K562 (cell line): ENCODE measurements around the gene IARS1. TPM values are rescaled to one million over a fixed set of nuclear protein-coding genes. Genes with fewer than 3 reads are reported as not detected.

ENCODE experiments used
- ATAC-seq: fragments of 200-7000 bp; cut with Tn5 transposase; 3 replicates; pipeline ENCODE4 v1.9.1; 2020; ENCODE audit warnings: moderate library complexity
- BruUV-seq: library from RNA; stranded (reverse); fragments of 400-500 nt; replicated peaks from 2 replicates; lab custom pipeline; 2021; lab: Mats Ljungman, UMichigan
- CTCF ChIA-PET: fragments of 300-600 bp; formaldehyde crosslinking; extraction: SDS; loops from one replicate; lab custom pipeline; 2021; ENCODE audit warnings: low intra/inter-chr PET ratio; lab: Yijun Ruan, JAX
- POLR2A ChIA-PET: fragments of 300-600, 350-650 bp; sonication (Branson Sonifier 250); formaldehyde crosslinking; extraction: SDS; loops from one replicate; lab custom pipeline; 2021; ENCODE audit warnings: antibody characterized with exemption, inconsistent platforms; lab: Yijun Ruan, JAX
- DNase-seq, 4 experiments: peaks; one replicate each; pipeline versions ENCODE4 v3.0.0 to v3.0.0-alpha.2; 2011 to 2018; ENCODE audit warnings: low spot score in 3 of 4, mixed read lengths in 3 of 4; ENCODE audit errors: extremely low read depth in 1 of 4
- FAIRE-seq: peaks from 2 replicates; lab custom pipeline; 2011; peaks lifted over from hg19 to GRCh38; lab: Jason Lieb, UNC
- H2AFZ ChIP-seq: 2 replicates; pipeline ENCODE4 v1.6.0; 2011; ENCODE audit warnings: low read depth, low read length, control low read depth, inconsistent platforms
- H3K27ac ChIP-seq: fragments of 200-600 bp; 3 replicates; pipeline ENCODE4 v1.8.0; 2011; ENCODE audit warnings: low read depth, mild to moderate bottlenecking, control low read depth, inconsistent platforms, low read length, moderate library complexity, mixed read lengths; ENCODE audit errors: extremely low read depth
- H3K27me3 ChIP-seq, 2 experiments: fragments of 300-600 bp in 1 of 2; 2 replicates in 1 of 2; 3 replicates in 1 of 2; pipeline versions ENCODE4 v1.6.0 to v1.8.0; 2011; ENCODE audit warnings: inconsistent platforms in 2 of 2, low read length in 2 of 2, mild to moderate bottlenecking in 1 of 2, mixed read lengths in 1 of 2, moderate library complexity in 1 of 2; ENCODE audit not compliant: control insufficient read depth in 2 of 2, insufficient read depth in 2 of 2
- H3K36me3 ChIP-seq: fragments of 300-600 bp; 3 replicates; pipeline ENCODE4 v1.8.0; 2011; ENCODE audit warnings: mild to moderate bottlenecking, low read length, inconsistent platforms; ENCODE audit not compliant: control insufficient read depth, insufficient read depth
- H3K4me1 ChIP-seq, 2 experiments: fragments of 200-600 bp in 1 of 2; replicated peaks in 1 of 2; 2 replicates in 1 of 2; 3 replicates in 1 of 2; pipeline versions ENCODE4 v1.5.1 to v1.8.0; 2011; ENCODE audit warnings: inconsistent platforms in 2 of 2, low read length in 2 of 2, mild to moderate bottlenecking in 1 of 2, mixed read lengths in 1 of 2, moderate library complexity in 1 of 2; ENCODE audit not compliant: control insufficient read depth in 2 of 2, insufficient read depth in 2 of 2
- H3K4me2 ChIP-seq: 2 replicates; pipeline ENCODE4 v1.6.1; 2011; ENCODE audit warnings: low read length, control low read depth, inconsistent platforms, mixed read lengths; ENCODE audit not compliant: insufficient read depth
- H3K4me3 ChIP-seq: fragments of 200-600 bp; sonication (generic), shearing (Covaris generic); 2 replicates; pipeline ENCODE4 v1.5.1; 2016; ENCODE audit warnings: control low read depth, inconsistent platforms
- H3K79me2 ChIP-seq: fragments of 200-600 bp; 3 replicates; pipeline ENCODE4 v1.8.0; 2011; ENCODE audit warnings: low read length, inconsistent platforms; ENCODE audit not compliant: control insufficient read depth, insufficient read depth
- H3K9ac ChIP-seq, 2 experiments: 2 replicates each; pipeline versions ENCODE4 v1.6.0 to v1.6.1; 2011; ENCODE audit warnings: low read depth in 2 of 2, low read length in 2 of 2, control low read depth in 1 of 2, inconsistent platforms in 1 of 2, mild to moderate bottlenecking in 1 of 2, mixed read lengths in 1 of 2; ENCODE audit not compliant: insufficient read depth in 1 of 2
- H3K9me1 ChIP-seq: one replicate; pipeline ENCODE4 v1.6.0; 2011; ENCODE audit warnings: inconsistent platforms, mild to moderate bottlenecking, low read length, moderate library complexity; ENCODE audit not compliant: control insufficient read depth, insufficient read depth
- H3K9me3 ChIP-seq: replicated peaks from 2 replicates; pipeline ENCODE4 v1.5.1; 2011; ENCODE audit warnings: low read depth, low read length, inconsistent platforms; ENCODE audit not compliant: control insufficient read depth, insufficient read depth
- H4K20me1 ChIP-seq: replicated peaks from 2 replicates; pipeline ENCODE4 v1.6.1; 2011; ENCODE audit warnings: low read length, inconsistent platforms, mixed read lengths; ENCODE audit not compliant: control insufficient read depth, insufficient read depth
- CHCHD3 ChIP-seq: fragments of 250-450 bp; sonication (Bioruptor Pico); IDR thresholded peaks from 2 replicates; pipeline ENCODE4 v2.1.2; 2022; ENCODE audit warnings: mild to moderate bottlenecking
- GTF3C2 ChIP-seq: IDR thresholded peaks from 3 replicates; pipeline ENCODE4 v1.6.1; 2011; ENCODE audit warnings: borderline replicate concordance, mild to moderate bottlenecking, moderate library complexity; ENCODE audit not compliant: insufficient read length; ENCODE audit errors: extremely low read depth
- HMG20B ChIP-seq: fragments of 250-450 bp; sonication (Bioruptor Pico); IDR thresholded peaks from 2 replicates; pipeline ENCODE4 v1.5.0; 2021; ENCODE audit warnings: mild to moderate bottlenecking
- MEF2A ChIP-seq: IDR thresholded peaks from 2 replicates; pipeline ENCODE4 v1.6.1; 2011; ENCODE audit warnings: low read depth, mild to moderate bottlenecking, low read length, moderate library complexity; ENCODE audit not compliant: control insufficient read depth
- TBP ChIP-seq: optimal IDR thresholded peaks from 2 replicates; pipeline ENCODE3; 2011; ENCODE audit warnings: low read depth, low read length, improper control_type of control experiment
- TRIM28 ChIP-seq: fragments of 450-650 bp; IDR thresholded peaks from 2 replicates; pipeline ENCODE4 v1.6.1; 2017
- ZNF274 ChIP-seq: IDR thresholded peaks from 2 replicates; pipeline ENCODE4 v1.6.1; 2011; ENCODE audit warnings: low read depth, mild to moderate bottlenecking, low read length, moderate library complexity, borderline replicate concordance
- ZNF507 ChIP-seq: conservative IDR thresholded peaks from 2 replicates; pipeline ENCODE4 v1.6.1; 2017; ENCODE audit warnings: missing genetic modification characterization, missing compliant biosample characterization
- in situ Hi-C: fragments of 300-500 bp; cut with MboI; formaldehyde crosslinking; loops from 4 replicates; pipeline ENCODE4 v1.15.0; 2018; ENCODE audit warnings: inconsistent platforms, mixed read lengths
- intact Hi-C: fragments of 100-400 bp; cut with micrococcal nuclease; formaldehyde crosslinking; loops from 2 replicates; pipeline ENCODE4 v1.14.2; 2022
- polyA plus RNA-seq, 8 experiments: library from polyadenylated mRNA; depleted of rRNA in 4 of 8; stranded (reverse) in 5 of 8; unstranded in 3 of 8; fragments of >200 nt; fragmentation: Nextera tagmentation in 2 of 8; fragmentation: Illumina TruSeq in 1 of 8; extraction: Ambion mirVana in 2 of 8; extraction: Trizol in 1 of 8; gene quantifications; 2 replicates each; pipeline versions ENCODE4 v1.2.1 to v1.2.3, GENCODE V29; 2011 to 2014; ENCODE audit warnings: inconsistent platforms in 1 of 8, missing spikeins in 1 of 8
- total RNA-seq, 7 experiments: library from RNA; depleted of rRNA in 6 of 7; stranded (reverse); fragments of >200 nt in 6 of 7; fragmentation: Illumina TruSeq in 2 of 7; extraction: Trizol in 2 of 7; gene quantifications; 2 replicates each; pipeline versions ENCODE4 v1.2.1 to v1.2.3, GENCODE V29; 2011 to 2021; ENCODE audit warnings: low replicate concordance in 1 of 7
- TF ChIP-seq, protein P1 (sequence below): fragments of 250-450 bp; sonication (Bioruptor Pico); IDR thresholded peaks from 2 replicates; pipeline ENCODE4 v1.5.0; 2021
- TF ChIP-seq, protein P2 (sequence below): fragments of 450-650 bp; IDR thresholded peaks from 2 replicates; pipeline ENCODE4 v1.6.1; 2016; ENCODE audit warnings: borderline replicate concordance

IARS1 gene
- total and polyA plus RNA-seq, 9 of the 15 experiments (the other 6 are each of a cell fraction or from before 2014, with no cell fraction given) = 119 to 371 (median 234) TPM

DNA sequence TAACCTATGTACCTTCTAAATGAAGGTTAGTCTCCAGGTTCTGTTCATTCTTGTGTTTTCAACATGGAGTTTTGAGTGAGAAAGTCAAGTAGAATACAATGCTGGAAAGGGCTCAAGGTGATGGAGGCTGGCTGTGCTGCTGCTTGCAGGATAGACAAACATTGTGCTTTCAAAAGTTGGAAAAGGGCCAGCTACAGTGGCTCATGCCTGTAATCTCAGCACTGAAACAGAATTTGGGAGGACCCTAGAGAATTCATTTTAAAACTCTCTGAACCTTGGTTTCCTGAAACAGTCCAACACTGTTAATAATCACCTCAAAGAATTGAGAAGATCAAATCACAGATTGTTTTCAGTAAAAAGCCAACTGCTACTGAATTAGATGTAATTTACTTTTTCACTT, 15.4 kb upstream of the IARS1 start:
- POLR2A ChIA-PET = interaction anchor here (0.5 to 5.8 kb wide), 4 partner anchors 13 to 506 kb away, joined by 3 to 38 read pairs (median 4); partner anchors contain the start of gene NOL8
- H3K9me1 ChIP-seq = no peaks in the 10 kb centered on the region
- no peak for FAIRE-seq
- CTCF ChIA-PET = no interaction called here
- ATAC-seq = no peak
- H3K27ac ChIP-seq = no peak overlapping the region
- intact Hi-C loops = no loop called here
- no peaks in the 10 kb centered on the region; the same call in 1 of the 2 replicates for H4K20me1 ChIP-seq
- no peak overlapping the region for H3K4me3 ChIP-seq
- no peak for DNase-seq
- H3K4me2 ChIP-seq = no peak overlapping the region
- peaks cover 32% of the 10 kb centered on the region for H3K79me2 ChIP-seq
- peaks cover 0 to 10% of the 10 kb centered on the region in 2 experiments; a peak in 3 of 5 replicates for H3K4me1 ChIP-seq
- no TSS peak for BruUV-seq
- in situ Hi-C loops = no loop called here
- no peaks in the 10 kb centered on the region for H3K27me3 ChIP-seq
- no peak overlapping the region for H3K9ac ChIP-seq
- TF ChIP-seq, protein P1, sequence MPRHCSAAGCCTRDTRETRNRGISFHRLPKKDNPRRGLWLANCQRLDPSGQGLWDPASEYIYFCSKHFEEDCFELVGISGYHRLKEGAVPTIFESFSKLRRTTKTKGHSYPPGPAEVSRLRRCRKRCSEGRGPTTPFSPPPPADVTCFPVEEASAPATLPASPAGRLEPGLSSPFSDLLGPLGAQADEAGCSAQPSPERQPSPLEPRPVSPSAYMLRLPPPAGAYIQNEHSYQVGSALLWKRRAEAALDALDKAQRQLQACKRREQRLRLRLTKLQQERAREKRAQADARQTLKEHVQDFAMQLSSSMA (CRISPR knock-in tag) = no peak
- no peak for TF ChIP-seq CHCHD3
- TF ChIP-seq ZNF274 = no peak
- TF ChIP-seq TBP = no peak
- TF ChIP-seq, protein P2, sequence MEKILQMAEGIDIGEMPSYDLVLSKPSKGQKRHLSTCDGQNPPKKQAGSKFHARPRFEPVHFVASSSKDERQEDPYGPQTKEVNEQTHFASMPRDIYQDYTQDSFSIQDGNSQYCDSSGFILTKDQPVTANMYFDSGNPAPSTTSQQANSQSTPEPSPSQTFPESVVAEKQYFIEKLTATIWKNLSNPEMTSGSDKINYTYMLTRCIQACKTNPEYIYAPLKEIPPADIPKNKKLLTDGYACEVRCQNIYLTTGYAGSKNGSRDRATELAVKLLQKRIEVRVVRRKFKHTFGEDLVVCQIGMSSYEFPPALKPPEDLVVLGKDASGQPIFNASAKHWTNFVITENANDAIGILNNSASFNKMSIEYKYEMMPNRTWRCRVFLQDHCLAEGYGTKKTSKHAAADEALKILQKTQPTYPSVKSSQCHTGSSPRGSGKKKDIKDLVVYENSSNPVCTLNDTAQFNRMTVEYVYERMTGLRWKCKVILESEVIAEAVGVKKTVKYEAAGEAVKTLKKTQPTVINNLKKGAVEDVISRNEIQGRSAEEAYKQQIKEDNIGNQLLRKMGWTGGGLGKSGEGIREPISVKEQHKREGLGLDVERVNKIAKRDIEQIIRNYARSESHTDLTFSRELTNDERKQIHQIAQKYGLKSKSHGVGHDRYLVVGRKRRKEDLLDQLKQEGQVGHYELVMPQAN = no peak
- TF ChIP-seq ZNF507 = no peak
- TF ChIP-seq MEF2A = no peak
- no peak for TF ChIP-seq GTF3C2
- no peak for TF ChIP-seq TRIM28
- TF ChIP-seq HMG20B (CRISPR knock-in tag) = no peak
- no peak overlapping the region for H2AFZ ChIP-seq
- H3K36me3 ChIP-seq = peaks cover 95% of the 10 kb centered on the region
- H3K9me3 ChIP-seq = no peaks in the 10 kb centered on the region
